GM19023 (cell line): ENCODE data around the gene CNKSR1.
"Not testable (repeated sequence)": the region's sequence is repeated elsewhere in the genome, so short reads cannot be mapped to it uniquely, and the experiment has no call there.

Experiments used
- ATAC-seq: cut with Tn5 transposase; IDR thresholded peaks from one replicate; pipeline ENCODE4 v1.9.1; 2021; ENCODE audit warnings: mild to moderate bottlenecking, moderate library complexity; ENCODE audit not compliant: unreplicated experiment

Gene CNKSR1

DNA sequence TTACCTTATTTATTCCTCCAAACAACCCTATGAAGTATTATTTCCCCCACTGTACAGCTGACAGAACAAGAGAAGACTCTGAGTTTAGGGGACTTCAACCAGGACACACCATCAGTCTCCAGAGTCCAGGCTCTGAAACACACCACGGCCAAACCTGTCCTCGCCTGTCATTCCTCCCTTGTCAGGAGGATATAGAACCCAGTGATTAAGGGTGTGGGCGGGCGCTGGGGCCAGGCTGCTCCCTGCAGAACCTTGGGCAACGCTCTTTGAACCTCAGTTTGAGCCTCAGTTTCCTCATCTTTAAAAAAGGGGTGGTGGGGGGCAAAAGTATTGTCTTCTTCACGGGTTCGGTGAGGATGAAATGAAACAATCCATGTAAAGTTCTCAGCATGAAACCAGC, 47.3 kb downstream of the CNKSR1 start:
- ATAC-seq = no peak

DNA sequence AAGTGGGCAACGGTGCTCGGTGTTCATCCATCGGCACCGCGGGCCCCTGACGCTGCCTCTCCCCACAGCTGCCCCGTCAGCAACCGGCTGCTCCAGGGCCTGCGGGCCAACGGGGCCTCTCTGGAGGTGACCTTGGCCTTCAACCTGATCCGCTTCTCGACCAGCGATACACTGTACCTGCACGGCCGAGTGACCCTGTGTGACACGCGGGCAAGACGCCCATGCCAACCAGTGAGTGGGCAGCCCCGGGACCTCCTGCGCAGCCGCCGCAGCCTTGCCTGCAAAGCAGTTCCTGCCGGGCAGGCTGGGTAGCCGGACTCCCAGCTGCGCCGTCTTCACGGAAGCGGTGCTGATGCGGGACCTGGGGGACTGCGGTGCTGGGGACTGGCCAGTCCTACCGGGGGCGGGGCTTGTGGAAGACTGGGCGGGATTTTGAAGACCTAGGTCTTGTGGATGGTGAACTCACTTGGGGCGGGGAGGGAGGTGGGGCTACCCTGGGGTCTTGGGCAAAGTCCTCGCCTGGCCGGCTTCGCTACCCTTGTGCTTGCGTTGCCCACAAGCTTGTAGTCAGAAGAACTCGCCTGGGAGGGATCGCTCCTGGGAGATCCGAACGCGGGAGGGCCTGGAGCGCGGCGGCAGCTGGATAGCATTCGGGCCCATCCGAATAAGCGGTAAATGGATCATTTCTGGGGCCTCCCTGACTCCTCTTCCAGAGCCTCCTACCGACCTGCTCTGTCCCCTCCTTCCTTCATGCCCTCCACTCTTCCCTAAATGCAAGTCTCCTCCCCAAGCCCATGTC, 47.9 kb downstream of the CNKSR1 start:
- no peak for ATAC-seq

- ATAC-seq = not testable (repeated sequence)
Measured at GRCh38 chr1:26230682-26231081, 53.4 kb downstream of the CNKSR1 start.

DNA sequence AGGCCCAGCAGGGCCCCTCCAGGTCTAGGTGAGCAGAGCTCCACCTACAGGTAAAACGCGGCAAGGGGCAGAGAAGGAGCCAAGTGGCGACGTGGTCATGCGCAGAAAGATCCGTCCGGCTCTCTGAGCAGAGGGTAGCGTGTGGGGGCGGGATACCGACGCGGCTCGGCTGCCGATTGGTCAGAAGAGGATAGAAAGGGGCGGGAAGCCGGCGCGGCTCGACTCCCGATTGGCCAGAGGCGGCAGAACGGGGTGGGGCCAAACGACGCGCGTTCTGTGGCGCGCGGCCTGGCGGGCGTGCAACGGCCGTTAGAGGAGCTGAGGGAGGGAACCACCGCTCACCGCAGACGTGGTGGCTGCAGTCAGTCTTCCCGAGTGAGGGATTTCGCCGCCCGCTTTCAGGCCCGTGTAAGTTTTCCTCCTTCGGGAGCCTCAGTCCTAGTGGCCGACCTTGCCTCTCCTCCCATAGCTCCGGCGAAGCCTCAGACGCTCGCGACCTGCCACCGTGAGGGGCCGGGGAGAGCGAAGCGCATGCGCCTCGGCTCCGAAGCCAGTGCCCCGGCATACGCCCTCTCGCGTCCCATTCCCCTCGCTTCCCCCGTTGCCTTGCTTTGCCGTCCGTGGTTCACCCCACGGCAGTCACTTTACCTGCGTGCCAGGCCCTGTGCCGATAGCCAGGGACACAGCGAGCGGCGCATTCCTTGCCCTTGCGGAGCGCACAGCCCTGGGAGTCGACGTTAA, 56.8 kb downstream of the CNKSR1 start, which contains the start of gene CEP85:
Gene CEP85, plus strand, starts transcription at position 298 of the 741 bp plus-strand sequence. CDS start 5,584 bp downstream, outside the sequence.
- ATAC-seq = peak; percentile 93

- no peak for ATAC-seq
Measured at GRCh38 chr1:26234644-26235370, 57.5 kb downstream of the CNKSR1 start.

DNA sequence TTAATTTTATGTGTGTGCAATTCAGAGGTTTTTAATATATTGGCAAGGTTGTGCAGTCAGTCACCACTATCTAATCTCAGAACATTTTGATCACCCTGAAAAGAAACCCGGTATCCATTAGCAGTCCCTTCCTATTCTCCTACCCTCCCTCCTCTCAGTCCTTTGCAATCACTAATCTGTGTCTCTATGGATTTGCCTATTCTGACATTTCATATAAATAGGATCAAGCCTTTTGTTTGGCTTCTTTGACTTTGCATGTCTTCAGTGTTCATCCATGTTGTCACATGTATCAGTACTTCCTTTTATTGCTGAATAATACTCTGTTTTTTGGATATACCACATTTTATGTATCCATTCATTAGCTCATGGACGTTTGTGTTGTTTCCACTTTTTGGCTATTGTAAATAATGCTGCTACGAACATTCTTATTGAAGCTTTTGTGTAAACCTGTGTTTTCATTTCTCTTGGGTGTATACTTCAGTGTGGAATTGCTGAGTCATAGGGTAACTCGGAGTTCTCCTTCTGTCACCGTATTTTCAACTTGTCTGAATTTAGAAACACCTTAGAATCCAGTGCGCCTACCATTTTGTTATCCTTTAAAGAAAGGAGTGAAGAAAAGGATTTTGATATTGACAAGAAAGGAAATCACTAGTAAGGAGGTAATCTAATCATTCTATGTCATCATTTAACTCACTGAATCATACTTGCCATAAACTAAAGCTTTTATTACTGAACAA, 60.1 kb downstream of the CNKSR1 start:
- ATAC-seq = no peak
